MCF 10A (cell line): ENCODE data around the gene KRT6B. TPM values are rescaled to one million over a fixed set of nuclear protein-coding genes. Genes with fewer than 3 reads are reported as not detected.

Experiments
- BruUV-seq: library from RNA; stranded (reverse); fragments of 400-500 nt; replicated peaks from 2 replicates; lab custom pipeline; 2021; lab: Mats Ljungman, UMichigan
- CTCF ChIA-PET: fragments of 300-600 bp; sonication (Branson Sonifier 250); formaldehyde crosslinking; extraction: SDS; loops from one replicate; lab custom pipeline; 2021; ENCODE audit warnings: antibody characterized with exemption, inconsistent platforms; lab: Yijun Ruan, JAX
- POLR2A ChIA-PET: fragments of 300-600, 350-650 bp; sonication (Branson Sonifier 250); formaldehyde crosslinking; extraction: SDS; loops from one replicate; lab custom pipeline; 2020; ENCODE audit warnings: antibody characterized with exemption, inconsistent platforms; lab: Yijun Ruan, JAX
- DNase-seq: peaks from one replicate; pipeline ENCODE4 v3.0.0-alpha.2; 2018; ENCODE audit not compliant: unreplicated experiment
- H3K27ac Mint-ChIP-seq: one replicate; pipeline ENCODE4 v1.8.0; 2022; ENCODE audit warnings: mild to moderate bottlenecking, low read depth, mixed read lengths; ENCODE audit not compliant: unreplicated experiment
- H3K27me3 Mint-ChIP-seq: one replicate; pipeline ENCODE4 v1.8.0; 2022; ENCODE audit warnings: mixed read lengths; ENCODE audit not compliant: insufficient read depth, unreplicated experiment
- H3K36me3 Mint-ChIP-seq: one replicate; pipeline ENCODE4 v1.8.0; 2022; ENCODE audit warnings: mild to moderate bottlenecking, moderate library complexity, mixed read lengths; ENCODE audit not compliant: insufficient read depth, unreplicated experiment
- H3K4me1 Mint-ChIP-seq: one replicate; pipeline ENCODE4 v1.8.0; 2022; ENCODE audit warnings: mixed read lengths; ENCODE audit not compliant: insufficient read depth, unreplicated experiment
- H3K4me3 Mint-ChIP-seq: one replicate; pipeline ENCODE4 v1.8.0; 2022; ENCODE audit warnings: mild to moderate bottlenecking, moderate library complexity, mixed read lengths; ENCODE audit not compliant: unreplicated experiment
- H3K9me3 Mint-ChIP-seq: one replicate; pipeline ENCODE4 v1.8.0; 2022; ENCODE audit warnings: mixed read lengths; ENCODE audit not compliant: unreplicated experiment
- CTCF ChIP-seq: fragments of 200-600 bp; IDR thresholded peaks from one replicate; pipeline ENCODE4 v1.8.0; 2022; ENCODE audit warnings: antibody characterized with exemption, mild to moderate bottlenecking; ENCODE audit not compliant: unreplicated experiment
- intact Hi-C: fragments of 100-400 bp; cut with micrococcal nuclease; formaldehyde crosslinking; loops from 2 replicates; pipeline ENCODE4 v1.14.1; 2022
- total RNA-seq: library from RNA; stranded (reverse); gene quantifications from 2 replicates; pipeline ENCODE4 v1.2.3, GENCODE V29; 2022

Gene KRT6B
- total RNA-seq, 1 experiment from 2014 or later: 3.3 TPM

- no peaks in the 10 kb centered on the region for H3K27me3 Mint-ChIP-seq
- H3K4me1 Mint-ChIP-seq: no peaks in the 10 kb centered on the region
- H3K4me3 Mint-ChIP-seq: no peak overlapping the region
- no peak for TF ChIP-seq CTCF
- CTCF ChIA-PET: interaction anchor here (1.4 to 2.0 kb wide), 3 partner anchors 11 to 246 kb away, joined by 3 to 12 read pairs (median 5); no protein-coding TSS in a partner anchor
- intact Hi-C loops: no loop called here
- H3K27ac Mint-ChIP-seq: no peak overlapping the region
- POLR2A ChIA-PET: no interaction called here
- H3K9me3 Mint-ChIP-seq: no peaks in the 10 kb centered on the region
- H3K36me3 Mint-ChIP-seq: no peaks in the 10 kb centered on the region
- no peak for DNase-seq
- BruUV-seq: no TSS peak
These were observed 49.6 kb downstream of the KRT6B start for GRCh38 chr12:52402377-52402776.

- peaks cover 4% of the 10 kb centered on the region for H3K4me1 Mint-ChIP-seq
- no TSS peak for BruUV-seq
- CTCF ChIA-PET: interaction anchor here (1.4 to 2.0 kb wide), 4 partner anchors 10 to 245 kb away, joined by 3 to 12 read pairs (median 6); no protein-coding TSS in a partner anchor
- no peak for DNase-seq
- POLR2A ChIA-PET: interaction anchor here (1.2 kb wide), 1 partner anchor 10 kb away, joined by 3 read pairs; no protein-coding TSS in a partner anchor
- H3K9me3 Mint-ChIP-seq: no peaks in the 10 kb centered on the region
- H3K36me3 Mint-ChIP-seq: no peaks in the 10 kb centered on the region
- intact Hi-C loops: no loop called here
- no peak overlapping the region for H3K27ac Mint-ChIP-seq
- H3K27me3 Mint-ChIP-seq: no peaks in the 10 kb centered on the region
- TF ChIP-seq CTCF: no peak
- H3K4me3 Mint-ChIP-seq: no peak overlapping the region
These were observed 50.0 kb downstream of the KRT6B start for GRCh38 chr12:52401926-52402325.

- Mint-ChIP-seq H3K27ac (no peak overlapping the region), H3K27me3 (no peaks in the 10 kb centered on the region), H3K36me3 (no peaks in the 10 kb centered on the region), H3K4me1 (peaks cover 8% of the 10 kb centered on the region), H3K9me3 (no peaks in the 10 kb centered on the region), H3K4me3 (no peak overlapping the region)
- no peak for DNase-seq
- intact Hi-C loops: no loop called here
- TF ChIP-seq CTCF: no peak
- BruUV-seq: no TSS peak
- ChIA-PET CTCF (interaction anchor here (1.4 to 2.0 kb wide), 4 partner anchors 10 to 245 kb away, joined by 3 to 12 read pairs (median 6); no protein-coding TSS in a partner anchor), POLR2A (interaction anchor here (1.2 kb wide), 1 partner anchor 11 kb away, joined by 3 read pairs; no protein-coding TSS in a partner anchor)
These were observed 50.4 kb downstream of the KRT6B start for GRCh38 chr12:52401526-52401925.

GRCh38 chr12:52400906-52401305 lies 51.0 kb downstream of the KRT6B start:
- BruUV-seq: no TSS peak
- Mint-ChIP-seq H3K27me3 (no peaks in the 10 kb centered on the region), H3K4me3 (no peak overlapping the region), H3K27ac (no peak overlapping the region), H3K4me1 (peaks cover 14% of the 10 kb centered on the region), H3K36me3 (no peaks in the 10 kb centered on the region), H3K9me3 (no peaks in the 10 kb centered on the region)
- ChIA-PET POLR2A (interaction anchor here (1.2 kb wide), 1 partner anchor 11 kb away, joined by 3 read pairs; no protein-coding TSS in a partner anchor), CTCF (interaction anchor here (0.9 to 2.0 kb wide), 4 partner anchors 9 to 485 kb away, joined by 3 to 12 read pairs (median 6); no protein-coding TSS in a partner anchor)
- intact Hi-C loops: no loop called here
- no peak for DNase-seq
- no peak for TF ChIP-seq CTCF
